Measurements from ENCODE around the gene SERPINB4.

DNA sequence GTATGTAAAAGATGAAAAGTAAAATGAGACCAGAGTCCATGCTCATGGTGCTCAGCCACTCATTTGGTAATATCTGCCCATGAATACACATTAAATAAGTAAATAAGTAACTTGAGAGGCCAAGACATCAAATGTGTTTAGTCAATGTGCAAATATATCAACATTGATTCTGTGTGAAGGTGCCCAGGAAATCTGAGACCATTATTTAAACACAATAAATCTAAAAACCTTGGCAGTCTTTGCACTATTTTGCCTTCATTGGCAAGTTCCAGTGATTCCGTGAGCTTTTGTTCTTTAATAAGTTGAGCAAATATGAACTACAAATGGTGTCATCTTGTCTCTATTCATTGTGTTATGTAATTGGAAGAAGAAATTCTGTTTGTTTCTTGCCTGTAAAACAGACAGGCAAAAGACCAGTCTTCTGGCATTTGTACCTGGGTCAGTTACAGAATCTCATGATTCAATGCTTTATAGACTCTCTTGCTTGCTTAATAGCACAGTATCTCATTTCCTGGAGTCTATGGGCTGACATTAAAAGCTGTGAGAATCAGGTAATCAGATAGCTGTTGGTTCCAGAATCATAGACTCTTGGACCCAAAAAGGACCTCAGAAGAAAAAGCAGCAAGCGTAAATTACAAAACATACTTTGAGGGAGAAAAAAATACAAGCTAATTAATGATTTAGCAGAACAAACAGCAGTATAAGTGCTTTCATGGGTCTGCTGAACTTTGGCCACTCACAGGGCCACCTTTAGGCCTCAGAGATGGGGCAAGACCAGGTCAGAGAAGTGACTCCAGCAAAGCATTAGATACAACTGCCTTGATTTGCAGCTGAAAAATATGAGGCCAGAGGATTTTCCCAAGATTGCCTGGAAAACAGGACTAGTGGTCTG is 37.6 kb upstream of the SERPINB4 start:
- TF ChIP-seq, protein P1, sequence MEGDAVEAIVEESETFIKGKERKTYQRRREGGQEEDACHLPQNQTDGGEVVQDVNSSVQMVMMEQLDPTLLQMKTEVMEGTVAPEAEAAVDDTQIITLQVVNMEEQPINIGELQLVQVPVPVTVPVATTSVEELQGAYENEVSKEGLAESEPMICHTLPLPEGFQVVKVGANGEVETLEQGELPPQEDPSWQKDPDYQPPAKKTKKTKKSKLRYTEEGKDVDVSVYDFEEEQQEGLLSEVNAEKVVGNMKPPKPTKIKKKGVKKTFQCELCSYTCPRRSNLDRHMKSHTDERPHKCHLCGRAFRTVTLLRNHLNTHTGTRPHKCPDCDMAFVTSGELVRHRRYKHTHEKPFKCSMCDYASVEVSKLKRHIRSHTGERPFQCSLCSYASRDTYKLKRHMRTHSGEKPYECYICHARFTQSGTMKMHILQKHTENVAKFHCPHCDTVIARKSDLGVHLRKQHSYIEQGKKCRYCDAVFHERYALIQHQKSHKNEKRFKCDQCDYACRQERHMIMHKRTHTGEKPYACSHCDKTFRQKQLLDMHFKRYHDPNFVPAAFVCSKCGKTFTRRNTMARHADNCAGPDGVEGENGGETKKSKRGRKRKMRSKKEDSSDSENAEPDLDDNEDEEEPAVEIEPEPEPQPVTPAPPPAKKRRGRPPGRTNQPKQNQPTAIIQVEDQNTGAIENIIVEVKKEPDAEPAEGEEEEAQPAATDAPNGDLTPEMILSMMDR (IDR thresholded peaks at IDR 0.05; ENCODE audit: control extremely low read depth in 1 of 3, insufficient read depth in 1 of 3, low read depth in 1 of 3, low read length in 3 of 3), result no peak
- no peak for TF ChIP-seq POLR2AphosphoS5 (IDR thresholded peaks at IDR 0.05; ENCODE audit: low read depth, low read length)
- no peak for TF ChIP-seq HDAC6 (IDR thresholded peaks at IDR 0.05; ENCODE audit: low read depth, low read length)
- TF ChIP-seq POLR2A (IDR thresholded peaks at IDR 0.05; ENCODE audit: control extremely low read depth in 1 of 2, low read depth in 2 of 2, low read length in 2 of 2), result no peak

Data from H1 (cell line).